Fibroblast of lung (primary cell): ENCODE data around the gene AQP1. TPM values are rescaled to one million over a fixed set of nuclear protein-coding genes. Genes with fewer than 3 reads are reported as not detected.

Source experiments
- DNase-seq, 2 donors: peaks; one replicate each; pipeline versions ENCODE4 v3.0.0 to v3.0.0-alpha.2; 2010; ENCODE audit warnings: low read depth in 2 of 2
- H2AFZ ChIP-seq: 2 replicates; pipeline ENCODE4 v1.5.1; 2012; ENCODE audit warnings: low read length, control low read depth, inconsistent platforms
- H3K27ac ChIP-seq: 2 replicates; pipeline ENCODE4 v1.5.1; 2011; ENCODE audit warnings: low read length, control low read depth; ENCODE audit not compliant: insufficient read depth
- H3K27me3 ChIP-seq: 2 replicates; pipeline ENCODE4 v1.5.1; 2011; ENCODE audit warnings: mild to moderate bottlenecking, low read length; ENCODE audit not compliant: control insufficient read depth, insufficient read depth
- H3K36me3 ChIP-seq: 2 replicates; pipeline ENCODE4 v1.5.1; 2011; ENCODE audit warnings: low read length; ENCODE audit not compliant: control insufficient read depth, insufficient read depth
- H3K4me1 ChIP-seq: 2 replicates; pipeline ENCODE4 v1.5.1; 2011; ENCODE audit warnings: low read length; ENCODE audit not compliant: control insufficient read depth, insufficient read depth; ENCODE audit errors: extremely low read depth
- H3K4me2 ChIP-seq: 2 replicates; pipeline ENCODE4 v1.5.1; 2011; ENCODE audit warnings: low read length, control low read depth; ENCODE audit not compliant: insufficient read depth; ENCODE audit errors: extremely low read depth
- H3K4me3 ChIP-seq, 4 experiments: fragments of 200-600 bp in 1 of 4; sonication (generic) in 1 of 4; replicated peaks in 1 of 4; 2 replicates each; pipeline ENCODE4 v1.5.1; 2011 to 2016; ENCODE audit warnings: low read length in 4 of 4, low read depth in 3 of 4, mild to moderate bottlenecking in 3 of 4, control low read depth in 2 of 4, inconsistent platforms in 1 of 4, mixed read lengths in 1 of 4; ENCODE audit not compliant: insufficient read depth in 1 of 4; ENCODE audit errors: control extremely low read depth in 1 of 4
- H3K79me2 ChIP-seq: 2 replicates; pipeline ENCODE4 v1.5.1; 2012; ENCODE audit warnings: mild to moderate bottlenecking, low read length, inconsistent platforms; ENCODE audit not compliant: control insufficient read depth, insufficient read depth
- H3K9ac ChIP-seq: 2 replicates; pipeline ENCODE4 v1.5.1; 2011; ENCODE audit warnings: mild to moderate bottlenecking, low read length, control low read depth; ENCODE audit not compliant: insufficient read depth
- H3K9me3 ChIP-seq: 2 replicates; pipeline ENCODE4 v1.5.1; 2012; ENCODE audit warnings: low read depth, low read length; ENCODE audit not compliant: control insufficient read depth, insufficient read depth
- H4K20me1 ChIP-seq: 2 replicates; pipeline ENCODE4 v1.5.1; 2011; ENCODE audit warnings: low read length; ENCODE audit not compliant: control insufficient read depth, insufficient read depth; ENCODE audit errors: extremely low read depth
- EZH2 ChIP-seq: IDR thresholded peaks from 2 replicates; pipeline ENCODE4 v1.5.1; 2012; ENCODE audit warnings: low read length, control low read depth, mild to moderate bottlenecking; ENCODE audit errors: missing control alignments
- polyA plus RNA-seq, 2 donors: library from polyadenylated mRNA; depleted of rRNA in 1 of 2; stranded (reverse) in 1 of 2; unstranded in 1 of 2; fragments of >200 nt; gene quantifications; 2 replicates each; pipeline ENCODE4 v1.2.1, GENCODE V29; 2011 to 2012; ENCODE audit warnings: missing spikeins in 1 of 2
- total RNA-seq: library from RNA; depleted of rRNA; stranded (reverse); fragments of >200 nt; gene quantifications from 2 replicates; pipeline ENCODE4 v1.2.1, GENCODE V29; 2014
- TF ChIP-seq, protein P1 (sequence below), 2 donors: IDR thresholded peaks in 1 of 2; conservative IDR thresholded peaks in 1 of 2; 1 replicate in 1 of 2; 2 replicates in 1 of 2; pipeline ENCODE4 v1.5.1; 2011 to 2012; ENCODE audit warnings: low read length in 2 of 2, control low read depth in 1 of 2, inconsistent platforms in 1 of 2, low read depth in 1 of 2, mild to moderate bottlenecking in 1 of 2

The AQP1 gene
- total and polyA plus RNA-seq, 2 donors (not counting 1 experiment from before 2014, with no cell fraction given) = 13.0 to 44.6 TPM

DNA sequence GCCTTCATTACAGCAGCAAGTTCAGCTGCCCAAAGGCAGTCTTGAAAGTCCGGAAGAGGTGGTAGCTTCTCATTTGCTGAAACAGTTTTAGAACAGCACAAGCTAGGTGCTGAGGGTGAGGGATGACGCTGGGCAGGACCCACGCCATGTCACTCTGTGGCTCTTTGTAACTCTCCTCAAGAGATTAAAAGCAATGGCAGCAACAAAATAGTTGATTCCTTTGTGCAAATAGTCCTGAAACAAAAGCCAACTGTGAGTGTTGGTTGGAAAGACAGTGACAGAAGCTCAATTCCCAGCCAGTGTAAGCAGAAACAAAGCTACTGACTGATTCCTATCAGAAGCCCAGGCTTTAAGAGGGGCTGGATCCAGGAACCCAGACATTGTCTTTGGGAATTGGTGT, 47.6 kb upstream of the AQP1 start:
- H3K36me3 ChIP-seq = no peaks in the 10 kb centered on the region
- H3K4me3 ChIP-seq = no peak overlapping the region
- no peaks in the 10 kb centered on the region for H4K20me1 ChIP-seq
- H3K9ac ChIP-seq = no peak overlapping the region
- no peak for DNase-seq
- no peaks in the 10 kb centered on the region for H3K27me3 ChIP-seq
- no peaks in the 10 kb centered on the region for H3K79me2 ChIP-seq
- H3K27ac ChIP-seq = no peak overlapping the region
- no peak overlapping the region for H3K4me2 ChIP-seq
- no peak for TF ChIP-seq EZH2
- TF ChIP-seq, protein P1, sequence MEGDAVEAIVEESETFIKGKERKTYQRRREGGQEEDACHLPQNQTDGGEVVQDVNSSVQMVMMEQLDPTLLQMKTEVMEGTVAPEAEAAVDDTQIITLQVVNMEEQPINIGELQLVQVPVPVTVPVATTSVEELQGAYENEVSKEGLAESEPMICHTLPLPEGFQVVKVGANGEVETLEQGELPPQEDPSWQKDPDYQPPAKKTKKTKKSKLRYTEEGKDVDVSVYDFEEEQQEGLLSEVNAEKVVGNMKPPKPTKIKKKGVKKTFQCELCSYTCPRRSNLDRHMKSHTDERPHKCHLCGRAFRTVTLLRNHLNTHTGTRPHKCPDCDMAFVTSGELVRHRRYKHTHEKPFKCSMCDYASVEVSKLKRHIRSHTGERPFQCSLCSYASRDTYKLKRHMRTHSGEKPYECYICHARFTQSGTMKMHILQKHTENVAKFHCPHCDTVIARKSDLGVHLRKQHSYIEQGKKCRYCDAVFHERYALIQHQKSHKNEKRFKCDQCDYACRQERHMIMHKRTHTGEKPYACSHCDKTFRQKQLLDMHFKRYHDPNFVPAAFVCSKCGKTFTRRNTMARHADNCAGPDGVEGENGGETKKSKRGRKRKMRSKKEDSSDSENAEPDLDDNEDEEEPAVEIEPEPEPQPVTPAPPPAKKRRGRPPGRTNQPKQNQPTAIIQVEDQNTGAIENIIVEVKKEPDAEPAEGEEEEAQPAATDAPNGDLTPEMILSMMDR (conservative IDR thresholded peaks at IDR 0.05 in 1 of 2, IDR thresholded peaks at IDR 0.05 in 1 of 2; ENCODE audit: low read depth in 1 of 2, low read length in 2 of 2) = no peak
- H3K4me1 ChIP-seq = peaks cover 8% of the 10 kb centered on the region
- no peak overlapping the region for H2AFZ ChIP-seq
- H3K9me3 ChIP-seq = no peaks in the 10 kb centered on the region

- TF ChIP-seq, protein P1 (conservative IDR thresholded peaks at IDR 0.05 in 1 of 2, IDR thresholded peaks at IDR 0.05 in 1 of 2; ENCODE audit: low read depth in 1 of 2, low read length in 2 of 2) = no peak
- no peak for TF ChIP-seq EZH2
- Histone ChIP-seq H3K79me2 (no peaks in the 10 kb centered on the region), H3K9ac (no peak overlapping the region), H4K20me1 (no peaks in the 10 kb centered on the region), H3K9me3 (no peaks in the 10 kb centered on the region), H3K27me3 (no peaks in the 10 kb centered on the region), H3K27ac (no peak overlapping the region), H3K4me3 (no peak overlapping the region), H3K36me3 (no peaks in the 10 kb centered on the region), H2AFZ (no peak overlapping the region), H3K4me2 (no peak overlapping the region), H3K4me1 (peaks cover 8% of the 10 kb centered on the region)
- DNase-seq = no peak
Observed at GRCh38 chr7:30865076-30865475, 46.6 kb upstream of the AQP1 start.

DNA sequence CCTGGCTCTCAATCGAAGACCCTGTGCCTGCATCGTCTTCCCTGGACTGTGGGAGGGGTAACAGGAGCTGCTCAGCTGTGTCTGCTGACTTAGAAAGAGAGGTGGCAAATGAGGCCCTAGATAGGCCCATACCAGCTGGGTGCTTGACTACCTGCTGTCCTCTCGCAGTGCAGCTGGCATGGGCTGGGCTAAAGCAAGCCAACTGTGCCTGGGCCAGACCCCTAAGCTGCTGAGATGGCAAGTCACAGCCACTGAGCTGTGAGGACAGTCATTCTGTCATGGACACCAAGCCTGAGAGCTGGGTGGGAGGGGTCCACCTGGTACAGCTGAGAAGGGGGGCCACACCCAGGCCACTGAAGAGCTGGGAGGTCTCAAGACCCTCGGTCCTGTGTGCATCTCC, 45.8 kb upstream of the AQP1 start:
- no peak for DNase-seq
- no peak for TF ChIP-seq EZH2
- TF ChIP-seq, protein P1 (conservative IDR thresholded peaks at IDR 0.05 in 1 of 2, IDR thresholded peaks at IDR 0.05 in 1 of 2; ENCODE audit: low read depth in 1 of 2, low read length in 2 of 2) = no peak
- H3K9ac ChIP-seq = no peak overlapping the region
- no peaks in the 10 kb centered on the region for H3K27me3 ChIP-seq
- H2AFZ ChIP-seq = no peak overlapping the region
- no peaks in the 10 kb centered on the region for H3K79me2 ChIP-seq
- H3K4me1 ChIP-seq = peaks cover 8% of the 10 kb centered on the region
- no peaks in the 10 kb centered on the region for H3K36me3 ChIP-seq
- no peak overlapping the region for H3K4me3 ChIP-seq
- H3K27ac ChIP-seq = no peak overlapping the region
- H4K20me1 ChIP-seq = no peaks in the 10 kb centered on the region
- H3K9me3 ChIP-seq = no peaks in the 10 kb centered on the region
- no peak overlapping the region for H3K4me2 ChIP-seq
